Measurements from ENCODE around the gene DLGAP1.

Gene DLGAP1

DNA sequence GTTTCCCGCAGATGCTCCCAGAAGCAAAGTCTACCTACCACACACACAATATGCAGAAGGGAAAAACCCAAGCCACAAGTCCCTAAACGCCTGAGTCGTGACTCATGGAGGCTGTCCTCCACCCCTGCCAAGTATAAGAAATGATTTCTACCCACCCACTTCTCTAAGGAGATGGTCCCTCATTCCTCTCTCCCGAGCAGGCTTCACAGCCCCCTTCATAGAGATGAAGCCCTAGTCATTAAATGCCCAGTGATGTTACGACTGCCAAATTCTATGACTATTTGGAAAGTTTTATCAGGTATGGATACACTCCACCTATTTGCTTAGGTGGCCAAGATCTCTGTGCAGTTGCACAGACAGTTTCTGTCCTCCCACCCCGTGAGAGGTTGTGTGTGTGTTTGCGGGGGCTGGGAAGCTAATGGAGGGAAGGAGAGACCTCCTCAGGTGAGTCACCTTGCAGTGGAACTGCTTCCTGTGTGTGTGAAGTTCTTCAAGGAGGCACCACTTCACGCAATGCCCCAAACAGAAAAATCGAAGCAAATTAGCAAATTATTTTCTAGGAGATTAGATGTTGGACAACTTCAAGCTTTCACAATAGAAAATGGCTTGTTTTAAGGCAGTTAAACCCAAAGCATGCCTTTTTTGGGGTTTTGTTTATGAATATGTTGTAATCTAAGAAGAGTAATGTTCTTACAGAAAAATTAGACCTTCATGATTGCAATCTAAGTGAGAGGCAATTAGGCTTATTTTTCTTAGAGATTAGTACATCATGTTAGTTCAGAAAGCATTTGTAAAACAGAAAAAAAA is 830.0 kb downstream of the DLGAP1 start:
- peak overlapping the region; percentile 9 for H3K4me3 ChIP-seq (ENCODE audit: severe bottlenecking)
- DNase-seq (ENCODE audit: low spot score) (peak; percentile 79), ATAC-seq (ENCODE audit: low read depth) (peak; percentile 59)
- TF ChIP-seq, protein P1, sequence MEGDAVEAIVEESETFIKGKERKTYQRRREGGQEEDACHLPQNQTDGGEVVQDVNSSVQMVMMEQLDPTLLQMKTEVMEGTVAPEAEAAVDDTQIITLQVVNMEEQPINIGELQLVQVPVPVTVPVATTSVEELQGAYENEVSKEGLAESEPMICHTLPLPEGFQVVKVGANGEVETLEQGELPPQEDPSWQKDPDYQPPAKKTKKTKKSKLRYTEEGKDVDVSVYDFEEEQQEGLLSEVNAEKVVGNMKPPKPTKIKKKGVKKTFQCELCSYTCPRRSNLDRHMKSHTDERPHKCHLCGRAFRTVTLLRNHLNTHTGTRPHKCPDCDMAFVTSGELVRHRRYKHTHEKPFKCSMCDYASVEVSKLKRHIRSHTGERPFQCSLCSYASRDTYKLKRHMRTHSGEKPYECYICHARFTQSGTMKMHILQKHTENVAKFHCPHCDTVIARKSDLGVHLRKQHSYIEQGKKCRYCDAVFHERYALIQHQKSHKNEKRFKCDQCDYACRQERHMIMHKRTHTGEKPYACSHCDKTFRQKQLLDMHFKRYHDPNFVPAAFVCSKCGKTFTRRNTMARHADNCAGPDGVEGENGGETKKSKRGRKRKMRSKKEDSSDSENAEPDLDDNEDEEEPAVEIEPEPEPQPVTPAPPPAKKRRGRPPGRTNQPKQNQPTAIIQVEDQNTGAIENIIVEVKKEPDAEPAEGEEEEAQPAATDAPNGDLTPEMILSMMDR (IDR thresholded peaks at IDR 0.05; ENCODE audit: poor library complexity, severe bottlenecking): no peak
- peaks cover 48% of the 10 kb centered on the region for H3K4me1 ChIP-seq (ENCODE audit: insufficient read depth, poor library complexity, severe bottlenecking)
- peak overlapping the region; percentile 99 for H3K27ac ChIP-seq (ENCODE audit: poor library complexity, severe bottlenecking)
- H3K27me3 ChIP-seq (ENCODE audit: insufficient read depth, poor library complexity, severe bottlenecking): no peaks in the 10 kb centered on the region
- no peaks in the 10 kb centered on the region for H3K36me3 ChIP-seq (ENCODE audit: low read depth)
- H3K9me3 ChIP-seq (ENCODE audit: severe bottlenecking): no peaks in the 10 kb centered on the region

DNA sequence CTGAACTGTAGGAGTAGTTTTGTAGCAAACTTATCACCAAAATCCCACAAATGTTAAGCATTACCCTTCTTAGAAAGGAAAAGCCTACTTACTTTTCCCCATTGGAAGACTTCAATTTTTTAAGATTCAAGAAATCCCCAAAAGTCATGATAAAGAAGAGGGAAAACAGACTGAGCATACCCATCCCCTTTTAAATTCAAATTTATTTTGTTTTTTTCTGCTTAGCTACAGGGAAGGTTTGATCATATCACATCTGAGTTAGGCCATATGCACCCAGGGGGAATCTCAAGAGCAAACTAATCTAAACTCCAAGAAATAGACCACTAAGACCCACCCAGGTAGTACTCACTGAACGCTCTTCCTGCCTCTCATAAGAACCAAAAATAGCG is 830.6 kb downstream of the DLGAP1 start:
- Histone ChIP-seq H3K36me3 (ENCODE audit: low read depth) (no peaks in the 10 kb centered on the region), H3K4me1 (ENCODE audit: insufficient read depth, poor library complexity, severe bottlenecking) (peaks cover 48% of the 10 kb centered on the region), H3K27ac (ENCODE audit: poor library complexity, severe bottlenecking) (peak overlapping the region; percentile 99), H3K4me3 (ENCODE audit: severe bottlenecking) (peak overlapping the region; percentile 9), H3K27me3 (ENCODE audit: insufficient read depth, poor library complexity, severe bottlenecking) (no peaks in the 10 kb centered on the region), H3K9me3 (ENCODE audit: severe bottlenecking) (no peaks in the 10 kb centered on the region)
- no peak for ATAC-seq (ENCODE audit: low read depth)
- DNase-seq (ENCODE audit: low spot score): no peak
- TF ChIP-seq, protein P1 (IDR thresholded peaks at IDR 0.05; ENCODE audit: poor library complexity, severe bottlenecking): no peak

DNA sequence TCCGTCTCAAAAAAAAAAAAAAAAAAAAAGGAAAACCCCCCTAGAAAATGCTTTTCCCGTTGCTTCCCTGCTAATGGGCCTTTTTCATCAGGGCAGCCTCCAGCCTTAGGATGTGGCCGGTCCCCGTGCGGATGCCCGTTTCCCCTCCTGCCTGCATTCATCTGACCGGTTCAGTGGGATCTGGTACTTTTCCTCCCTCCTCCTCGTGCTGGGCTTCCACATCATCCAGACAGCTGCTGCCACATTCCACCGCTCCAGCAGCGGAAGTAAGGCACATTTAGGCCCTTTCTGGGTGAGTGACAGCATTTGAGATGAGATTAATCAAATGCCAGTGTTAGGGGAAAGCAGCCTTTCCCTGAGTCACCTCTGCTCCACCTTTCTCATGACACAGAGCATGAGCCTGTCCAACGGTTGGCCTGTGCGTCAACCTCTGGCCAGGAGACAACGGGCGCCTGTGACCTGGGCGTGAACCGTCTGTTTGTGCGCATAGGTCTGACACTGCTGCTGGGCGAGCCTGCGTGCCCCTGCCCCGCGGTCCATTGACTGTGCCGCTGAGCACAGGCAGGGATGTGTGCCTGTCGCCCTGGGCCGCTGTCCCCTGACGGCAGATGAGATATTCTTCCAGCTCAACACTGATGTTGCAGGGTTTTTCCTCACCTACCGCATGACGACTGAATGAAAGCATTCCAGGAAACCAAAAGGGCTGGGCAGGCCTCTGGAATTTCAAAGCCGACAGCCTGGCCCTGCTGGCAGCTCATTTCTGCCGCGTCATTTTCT is 831.1 kb downstream of the DLGAP1 start:
- no peaks in the 10 kb centered on the region for H3K9me3 ChIP-seq (ENCODE audit: severe bottlenecking)
- peak overlapping the region; percentile 9 for H3K4me3 ChIP-seq (ENCODE audit: severe bottlenecking)
- H3K27me3 ChIP-seq (ENCODE audit: insufficient read depth, poor library complexity, severe bottlenecking): no peaks in the 10 kb centered on the region
- peaks cover 48% of the 10 kb centered on the region for H3K4me1 ChIP-seq (ENCODE audit: insufficient read depth, poor library complexity, severe bottlenecking)
- TF ChIP-seq, protein P1 (IDR thresholded peaks at IDR 0.05; ENCODE audit: poor library complexity, severe bottlenecking): no peak
- ATAC-seq (ENCODE audit: low read depth) (peak; percentile 82), DNase-seq (ENCODE audit: low spot score) (peak; percentile 92)
- H3K27ac ChIP-seq (ENCODE audit: poor library complexity, severe bottlenecking): peak overlapping the region; percentile 99
- H3K36me3 ChIP-seq (ENCODE audit: low read depth): no peaks in the 10 kb centered on the region

DNA sequence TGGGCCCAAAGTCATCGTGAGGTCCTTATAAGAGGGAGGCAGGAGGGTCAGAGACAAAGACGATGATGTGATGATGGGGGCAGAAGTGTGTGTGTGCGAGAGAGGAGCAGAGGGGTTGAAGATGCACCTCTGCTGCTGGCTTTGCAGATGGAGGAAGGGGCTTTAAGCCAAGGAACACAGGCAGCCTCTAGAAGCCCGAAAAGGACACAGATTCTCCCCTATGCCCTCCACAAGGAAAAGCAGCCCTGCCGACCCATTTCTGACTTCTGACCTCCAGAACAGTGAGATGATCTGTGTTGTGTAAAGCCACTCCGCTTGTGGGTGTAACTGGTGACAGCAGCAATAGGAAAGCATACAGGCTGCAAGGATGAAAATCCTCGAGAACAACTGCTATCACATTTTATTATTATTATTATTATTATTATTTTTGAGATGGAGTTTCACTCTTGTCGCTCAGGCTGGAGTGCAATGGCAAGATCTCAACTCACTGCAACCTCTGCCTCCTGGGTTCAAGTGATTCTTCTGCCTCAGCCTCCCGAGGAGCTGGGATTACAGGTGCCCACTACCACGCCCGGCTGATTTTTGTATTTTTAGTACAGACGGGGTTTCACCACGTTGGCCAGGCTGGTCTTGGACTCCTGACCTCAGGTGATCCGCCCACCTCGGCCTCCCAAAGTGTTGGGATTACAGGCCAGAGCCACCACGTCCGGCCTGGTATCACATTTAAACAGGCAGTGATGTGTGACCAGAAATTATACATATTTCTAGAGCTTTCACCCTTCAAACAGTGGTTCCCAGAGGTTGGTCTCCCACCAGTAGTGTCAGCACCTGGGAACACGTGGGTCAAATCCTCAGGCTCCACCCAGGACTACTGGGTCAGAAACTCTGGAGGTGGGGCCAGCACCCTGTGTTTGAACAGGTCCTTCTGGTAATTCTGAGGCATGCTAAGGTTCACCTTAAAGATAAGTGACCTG is 834.7 kb downstream of the DLGAP1 start:
- ATAC-seq (ENCODE audit: low read depth): no peak
- Histone ChIP-seq H3K4me1 (ENCODE audit: insufficient read depth, poor library complexity, severe bottlenecking) (peaks cover 42% of the 10 kb centered on the region), H3K9me3 (ENCODE audit: severe bottlenecking) (no peaks in the 10 kb centered on the region), H3K4me3 (ENCODE audit: severe bottlenecking) (no peak overlapping the region), H3K27me3 (ENCODE audit: insufficient read depth, poor library complexity, severe bottlenecking) (no peaks in the 10 kb centered on the region), H3K27ac (ENCODE audit: poor library complexity, severe bottlenecking) (no peak overlapping the region), H3K36me3 (ENCODE audit: low read depth) (no peaks in the 10 kb centered on the region)
- DNase-seq (ENCODE audit: low spot score): no peak
- TF ChIP-seq, protein P1 (IDR thresholded peaks at IDR 0.05; ENCODE audit: poor library complexity, severe bottlenecking): no peak

All from RWPE2 (cell line).